Measurements from ENCODE around the gene NAA25. TPM values are rescaled to one million over a fixed set of nuclear protein-coding genes. Genes with fewer than 3 reads are reported as not detected.

The NAA25 gene
- total RNA-seq, 2 donors from 2014 or later, result 14.3 to 19.7 TPM

DNA sequence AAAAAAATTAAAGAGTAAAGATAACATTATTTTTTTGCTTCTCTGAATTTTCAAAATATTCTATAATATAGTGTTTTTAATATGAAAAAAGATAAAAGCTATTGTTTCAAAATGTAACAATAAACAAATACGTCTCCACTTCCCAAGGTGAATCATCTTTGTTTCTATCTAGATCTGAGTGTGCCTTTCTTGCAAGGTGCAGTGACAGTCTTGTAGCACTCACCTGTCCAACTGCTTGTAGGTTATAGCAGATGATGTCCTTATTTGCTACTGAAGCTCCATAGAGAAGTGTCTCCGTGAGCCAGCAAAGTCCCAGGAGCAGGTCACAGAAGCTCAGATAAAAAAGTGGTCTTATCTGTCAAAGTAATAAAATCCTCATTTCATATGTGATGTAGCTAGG, 117.0 kb downstream of the NAA25 start:
- intact Hi-C loops (cut with DNase I), result no loop called here
- no peaks in the 10 kb centered on the region for H3K9me3 ChIP-seq
- H3K36me3 ChIP-seq, result no peaks in the 10 kb centered on the region
- DNase-seq, result no peak
- no peaks in the 10 kb centered on the region for H3K4me1 ChIP-seq
- H3K9ac ChIP-seq (ENCODE audit: low read depth in 2 of 2, low read length in 2 of 2), result no peak overlapping the region
- no peak overlapping the region for H3K27ac ChIP-seq
- no peak overlapping the region for H3K4me3 ChIP-seq
- TF ChIP-seq, protein P1, sequence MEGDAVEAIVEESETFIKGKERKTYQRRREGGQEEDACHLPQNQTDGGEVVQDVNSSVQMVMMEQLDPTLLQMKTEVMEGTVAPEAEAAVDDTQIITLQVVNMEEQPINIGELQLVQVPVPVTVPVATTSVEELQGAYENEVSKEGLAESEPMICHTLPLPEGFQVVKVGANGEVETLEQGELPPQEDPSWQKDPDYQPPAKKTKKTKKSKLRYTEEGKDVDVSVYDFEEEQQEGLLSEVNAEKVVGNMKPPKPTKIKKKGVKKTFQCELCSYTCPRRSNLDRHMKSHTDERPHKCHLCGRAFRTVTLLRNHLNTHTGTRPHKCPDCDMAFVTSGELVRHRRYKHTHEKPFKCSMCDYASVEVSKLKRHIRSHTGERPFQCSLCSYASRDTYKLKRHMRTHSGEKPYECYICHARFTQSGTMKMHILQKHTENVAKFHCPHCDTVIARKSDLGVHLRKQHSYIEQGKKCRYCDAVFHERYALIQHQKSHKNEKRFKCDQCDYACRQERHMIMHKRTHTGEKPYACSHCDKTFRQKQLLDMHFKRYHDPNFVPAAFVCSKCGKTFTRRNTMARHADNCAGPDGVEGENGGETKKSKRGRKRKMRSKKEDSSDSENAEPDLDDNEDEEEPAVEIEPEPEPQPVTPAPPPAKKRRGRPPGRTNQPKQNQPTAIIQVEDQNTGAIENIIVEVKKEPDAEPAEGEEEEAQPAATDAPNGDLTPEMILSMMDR (IDR thresholded peaks at IDR 0.05), result no peak
- no peaks in the 10 kb centered on the region for H3K27me3 ChIP-seq

DNA sequence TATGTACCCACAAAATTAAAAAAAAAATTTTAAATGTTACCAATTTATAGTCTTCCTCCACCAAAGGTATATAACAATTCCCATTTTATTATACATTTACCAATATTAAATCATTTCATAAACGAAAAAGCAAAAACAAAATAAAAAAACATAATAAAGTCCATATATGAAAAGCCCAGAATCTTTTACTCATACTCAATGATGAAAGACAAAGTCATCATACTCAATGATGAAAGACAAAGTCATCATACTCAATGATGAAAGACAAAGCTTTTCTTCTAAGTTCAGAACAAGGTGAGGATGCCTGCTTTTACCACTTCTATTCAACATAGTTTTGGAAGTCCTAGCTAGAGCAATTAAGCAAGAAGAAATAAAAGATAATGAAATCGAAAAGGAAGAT, 123.8 kb downstream of the NAA25 start:
- Histone ChIP-seq H3K36me3 (no peaks in the 10 kb centered on the region), H3K4me3 (no peak overlapping the region), H3K9ac (ENCODE audit: low read depth in 2 of 2, low read length in 2 of 2) (no peak overlapping the region), H3K9me3 (no peaks in the 10 kb centered on the region), H3K27me3 (no peaks in the 10 kb centered on the region), H3K4me1 (no peaks in the 10 kb centered on the region), H3K27ac (no peak overlapping the region)
- TF ChIP-seq, protein P1 (IDR thresholded peaks at IDR 0.05), result no peak
- intact Hi-C loops (cut with DNase I), result no loop called here
- DNase-seq, result no peak

GRCh38 chr12:111981987-111982386, 126.6 kb downstream of the NAA25 start:
- DNase-seq, result no peak
- intact Hi-C loops (cut with DNase I), result no loop called here
- Histone ChIP-seq H3K4me3 (no peak overlapping the region), H3K9me3 (no peaks in the 10 kb centered on the region), H3K36me3 (no peaks in the 10 kb centered on the region), H3K4me1 (no peaks in the 10 kb centered on the region), H3K9ac (ENCODE audit: low read depth in 2 of 2, low read length in 2 of 2) (no peak overlapping the region), H3K27ac (no peak overlapping the region), H3K27me3 (no peaks in the 10 kb centered on the region)
- TF ChIP-seq, protein P1 (IDR thresholded peaks at IDR 0.05), result no peak

- TF ChIP-seq, protein P1 (IDR thresholded peaks at IDR 0.05), result no peak
- intact Hi-C loops (cut with DNase I), result no loop called here
- no peak for DNase-seq
- Histone ChIP-seq H3K9me3 (no peaks in the 10 kb centered on the region), H3K4me1 (no peaks in the 10 kb centered on the region), H3K27me3 (no peaks in the 10 kb centered on the region), H3K36me3 (no peaks in the 10 kb centered on the region), H3K4me3 (no peak overlapping the region), H3K27ac (no peak overlapping the region), H3K9ac (ENCODE audit: low read depth in 2 of 2, low read length in 2 of 2) (no peak overlapping the region)
These were observed 128.0 kb downstream of the NAA25 start for GRCh38 chr12:111980598-111980997.

- Histone ChIP-seq H3K27ac (no peak overlapping the region), H3K27me3 (no peaks in the 10 kb centered on the region), H3K9ac (ENCODE audit: low read depth in 2 of 2, low read length in 2 of 2) (no peak overlapping the region), H3K4me1 (no peaks in the 10 kb centered on the region), H3K9me3 (no peaks in the 10 kb centered on the region), H3K4me3 (no peak overlapping the region), H3K36me3 (no peaks in the 10 kb centered on the region)
- intact Hi-C loops (cut with DNase I), result no loop called here
- no peak for DNase-seq
- TF ChIP-seq, protein P1 (IDR thresholded peaks at IDR 0.05), result no peak
These were observed 130.0 kb downstream of the NAA25 start for GRCh38 chr12:111978545-111978944.

DNA sequence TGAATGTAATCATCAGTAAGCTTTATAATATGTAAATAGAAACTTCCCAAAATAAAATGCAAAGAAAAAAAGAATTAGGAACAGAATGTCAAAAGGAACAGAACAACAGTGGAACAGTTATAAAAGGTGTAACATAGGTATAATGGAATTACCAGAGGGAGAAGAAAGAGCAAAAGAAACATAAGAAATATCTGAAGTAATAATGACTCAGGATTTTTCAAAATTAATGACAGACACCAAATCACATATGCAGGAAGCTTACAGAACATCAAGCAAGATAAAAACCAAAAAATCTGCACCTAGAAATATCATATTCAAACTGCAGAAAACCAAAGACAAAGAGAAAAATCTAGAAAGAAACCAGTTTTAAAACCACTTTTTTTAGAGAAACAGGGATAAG, 131.7 kb downstream of the NAA25 start:
- DNase-seq, result no peak
- Histone ChIP-seq H3K27ac (no peak overlapping the region), H3K9me3 (no peaks in the 10 kb centered on the region), H3K36me3 (no peaks in the 10 kb centered on the region), H3K4me1 (no peaks in the 10 kb centered on the region), H3K27me3 (no peaks in the 10 kb centered on the region), H3K9ac (ENCODE audit: low read depth in 2 of 2, low read length in 2 of 2) (no peak overlapping the region), H3K4me3 (no peak overlapping the region)
- TF ChIP-seq, protein P1 (IDR thresholded peaks at IDR 0.05), result no peak
- intact Hi-C loops (cut with DNase I), result no loop called here
